WI38 (cell line): Measurements from ENCODE around the gene SPATA20.

ENCODE experiments used
- H3K4me3 ChIP-seq: 2 replicates; pipeline ENCODE4 v1.5.1; 2011; ENCODE audit warnings: low read depth, mild to moderate bottlenecking, control low read depth, low read length
- TF ChIP-seq, protein P1 (sequence below): IDR thresholded peaks from 2 replicates; pipeline ENCODE4 v1.5.1; 2012; ENCODE audit warnings: low read depth, mild to moderate bottlenecking, control low read depth, low read length

The SPATA20 gene

DNA sequence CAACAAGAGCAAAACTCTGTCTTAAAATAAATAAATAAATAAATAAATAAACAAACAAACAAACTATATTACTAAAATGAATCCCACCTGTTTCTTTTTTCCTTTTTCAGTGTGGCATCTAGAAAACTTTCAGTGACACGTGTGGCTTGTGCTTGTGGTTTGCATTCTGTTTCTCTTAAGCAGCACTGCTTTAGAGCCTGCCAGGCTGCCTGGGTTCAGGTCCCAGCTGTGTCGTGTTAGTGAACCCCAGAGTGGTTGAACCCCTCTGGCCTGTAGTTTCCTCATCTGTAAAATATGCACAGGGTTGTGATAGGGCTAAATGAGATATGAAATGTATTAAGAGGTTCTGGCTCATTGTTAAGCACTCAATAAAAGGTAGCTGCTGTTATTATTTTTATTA is 26.5 kb upstream of the SPATA20 start:
- TF ChIP-seq, protein P1, sequence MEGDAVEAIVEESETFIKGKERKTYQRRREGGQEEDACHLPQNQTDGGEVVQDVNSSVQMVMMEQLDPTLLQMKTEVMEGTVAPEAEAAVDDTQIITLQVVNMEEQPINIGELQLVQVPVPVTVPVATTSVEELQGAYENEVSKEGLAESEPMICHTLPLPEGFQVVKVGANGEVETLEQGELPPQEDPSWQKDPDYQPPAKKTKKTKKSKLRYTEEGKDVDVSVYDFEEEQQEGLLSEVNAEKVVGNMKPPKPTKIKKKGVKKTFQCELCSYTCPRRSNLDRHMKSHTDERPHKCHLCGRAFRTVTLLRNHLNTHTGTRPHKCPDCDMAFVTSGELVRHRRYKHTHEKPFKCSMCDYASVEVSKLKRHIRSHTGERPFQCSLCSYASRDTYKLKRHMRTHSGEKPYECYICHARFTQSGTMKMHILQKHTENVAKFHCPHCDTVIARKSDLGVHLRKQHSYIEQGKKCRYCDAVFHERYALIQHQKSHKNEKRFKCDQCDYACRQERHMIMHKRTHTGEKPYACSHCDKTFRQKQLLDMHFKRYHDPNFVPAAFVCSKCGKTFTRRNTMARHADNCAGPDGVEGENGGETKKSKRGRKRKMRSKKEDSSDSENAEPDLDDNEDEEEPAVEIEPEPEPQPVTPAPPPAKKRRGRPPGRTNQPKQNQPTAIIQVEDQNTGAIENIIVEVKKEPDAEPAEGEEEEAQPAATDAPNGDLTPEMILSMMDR, result no peak
- H3K4me3 ChIP-seq, result no peak overlapping the region

DNA sequence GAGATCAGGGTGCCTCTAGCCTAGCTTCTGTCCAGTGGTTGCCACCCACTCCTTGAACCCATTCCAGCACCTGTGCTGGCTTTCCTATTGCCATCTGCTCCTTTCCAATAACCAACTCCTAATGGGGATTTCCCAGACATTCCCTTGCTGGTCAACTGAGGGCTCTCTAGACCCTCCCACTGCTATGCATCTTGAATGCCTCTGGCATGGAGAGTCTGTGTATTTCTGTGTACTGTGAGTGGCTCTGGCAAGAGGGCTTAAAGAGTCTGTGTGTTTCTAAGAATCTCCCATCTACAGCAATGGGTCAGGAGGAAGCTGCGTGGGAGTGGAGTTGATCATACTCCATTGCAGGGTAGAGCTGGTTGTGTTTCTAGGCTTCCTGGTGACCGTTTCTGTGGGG is 25.5 kb upstream of the SPATA20 start:
- TF ChIP-seq, protein P1, result no peak
- H3K4me3 ChIP-seq, result no peak overlapping the region

DNA sequence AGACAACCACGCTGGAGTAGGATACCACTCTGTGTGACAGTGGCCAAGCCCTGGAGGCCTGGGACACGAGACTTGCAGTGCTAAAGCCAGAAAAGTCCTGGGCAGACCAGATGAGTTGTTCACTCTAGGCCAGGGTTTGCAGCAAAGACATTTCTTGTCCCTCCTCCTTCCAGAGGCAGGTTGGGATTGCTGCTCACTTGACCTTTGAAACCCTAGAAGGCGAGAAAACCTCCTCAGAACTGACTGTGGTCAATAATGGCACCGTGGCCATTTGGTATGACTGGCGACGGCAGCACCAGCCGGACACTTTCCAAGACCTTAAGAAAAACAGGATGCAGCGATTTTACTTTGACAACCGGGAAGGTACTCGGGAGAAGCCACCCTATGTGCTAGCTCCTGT is 24.2 kb upstream of the SPATA20 start:
- no peak overlapping the region for H3K4me3 ChIP-seq
- TF ChIP-seq, protein P1, result no peak

DNA sequence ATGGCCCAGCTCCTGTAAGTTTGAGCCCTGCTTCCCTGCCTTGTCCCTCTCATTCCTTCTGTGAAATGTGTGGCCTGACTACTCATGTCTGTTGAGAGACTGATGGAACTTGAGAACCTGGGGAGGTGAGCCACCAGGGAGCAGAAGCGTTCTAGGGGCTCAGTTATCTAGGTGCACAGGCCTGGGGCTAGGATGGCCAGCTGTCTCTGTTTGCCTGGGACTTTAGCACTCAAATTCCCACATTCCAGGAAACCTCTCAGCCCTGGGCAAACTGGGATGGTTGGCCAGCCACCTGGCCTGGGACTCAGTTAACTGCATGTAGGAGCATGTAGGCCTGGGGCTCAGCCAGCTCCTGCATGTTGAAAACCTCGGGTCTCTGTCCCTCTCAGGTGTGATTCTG is 23.8 kb upstream of the SPATA20 start:
- TF ChIP-seq, protein P1, result no peak
- no peak overlapping the region for H3K4me3 ChIP-seq

DNA sequence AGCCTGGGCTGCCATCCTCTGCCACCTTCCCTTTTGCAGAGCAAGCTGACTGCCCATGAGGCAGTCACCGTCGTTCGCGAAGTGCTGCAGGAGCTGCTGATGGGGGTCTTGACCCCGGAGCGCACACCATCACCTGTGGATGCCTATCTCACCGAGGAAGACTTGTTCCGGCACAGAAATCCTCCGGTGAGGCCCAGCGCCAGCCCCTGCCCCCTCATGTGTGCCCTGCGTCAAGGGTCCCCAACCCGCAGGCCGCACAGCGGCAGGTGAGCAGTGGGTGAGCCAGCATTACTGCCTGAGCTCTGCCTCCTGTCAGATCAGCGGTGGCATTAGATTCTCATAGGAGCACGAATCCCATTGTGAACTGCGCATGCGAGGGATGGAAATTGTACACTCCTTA is 22.1 kb upstream of the SPATA20 start:
- TF ChIP-seq, protein P1, result no peak
- no peak overlapping the region for H3K4me3 ChIP-seq

DNA sequence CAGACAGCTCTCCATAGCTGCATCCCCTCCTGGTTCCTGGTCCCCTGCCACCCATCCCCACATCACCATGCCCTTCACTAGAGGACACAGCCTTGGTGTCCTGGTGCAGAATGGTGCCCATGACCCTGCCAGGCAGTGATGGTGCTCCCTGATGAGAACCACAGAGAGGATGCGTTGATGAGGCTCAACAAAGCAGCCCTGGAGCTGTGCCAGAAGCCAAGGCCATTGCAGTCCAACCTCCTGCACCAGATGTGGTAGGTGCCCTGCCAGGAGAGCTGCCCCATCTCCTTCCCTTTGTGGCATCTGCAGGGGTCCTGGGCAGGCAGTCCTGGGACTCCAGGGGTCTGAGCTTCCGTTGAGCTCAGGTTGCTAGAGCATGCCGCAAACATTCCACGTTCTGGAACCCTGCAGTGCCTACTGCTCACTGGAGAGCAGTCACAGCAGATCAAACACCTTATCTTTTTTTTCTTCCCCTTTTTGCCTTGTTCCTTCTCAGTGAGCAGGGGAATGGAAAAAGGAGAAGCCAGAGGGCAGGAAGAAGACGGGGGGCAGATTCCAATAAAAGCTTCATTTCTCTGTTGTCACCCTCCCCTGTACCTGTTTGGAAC is 19.7 kb upstream of the SPATA20 start:
- TF ChIP-seq, protein P1, result no peak
- no peak overlapping the region for H3K4me3 ChIP-seq

DNA sequence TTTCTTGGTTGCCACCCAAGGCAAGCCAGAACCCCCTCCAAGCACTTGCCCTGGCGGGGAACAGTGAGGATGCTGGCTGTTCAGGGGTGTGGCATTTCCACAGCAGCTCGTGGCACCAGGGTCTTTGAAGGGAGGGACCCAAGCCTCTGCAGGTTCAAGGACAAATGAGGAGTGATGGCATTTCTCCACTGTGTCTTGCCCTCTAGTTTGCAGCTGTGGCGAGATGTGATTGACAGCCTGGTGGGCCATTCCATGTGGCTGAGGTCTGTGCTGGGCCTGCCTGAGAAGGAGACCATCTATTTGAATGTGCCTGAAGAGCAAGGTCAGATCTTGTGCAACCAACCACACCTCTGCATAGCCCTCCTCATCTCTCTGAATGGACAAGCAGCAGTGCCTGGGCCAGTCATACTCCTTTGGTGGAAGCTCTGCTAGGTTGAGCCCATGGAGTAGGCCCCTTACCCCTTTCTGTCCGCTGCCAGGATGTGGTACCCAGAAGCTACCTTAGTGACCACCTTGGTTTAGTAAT is 19.0 kb upstream of the SPATA20 start:
- TF ChIP-seq, protein P1, result no peak
- H3K4me3 ChIP-seq, result no peak overlapping the region
